ENCODE results near the gene SLC27A4. TPM values are rescaled to one million over a fixed set of nuclear protein-coding genes. Genes with fewer than 3 reads are reported as not detected.

Gene SLC27A4
- total and polyA plus RNA-seq, 2 donors (not counting 1 experiment from before 2014, with no cell fraction given): 10.0 to 12.9 TPM

- Mint-ChIP-seq H3K27ac (no peak overlapping the region), H3K9me3 (ENCODE audit: insufficient read depth) (no peaks in the 10 kb centered on the region), H3K27me3 (no peaks in the 10 kb centered on the region), H3K4me1 (peaks cover 3% of the 10 kb centered on the region), H3K4me3 (no peak overlapping the region)
- Histone ChIP-seq H3K4me1 (ENCODE audit: control insufficient read depth in 2 of 2, insufficient read depth in 2 of 2, low read length in 2 of 2) (no peaks in the 10 kb centered on the region), H3K4me2 (replicated peaks; ENCODE audit: low read depth, low read length, poor library complexity, severe bottlenecking) (no peak overlapping the region), H3K4me3 (ENCODE audit: control extremely low read depth in 1 of 5, extremely low read depth in 1 of 5, insufficient read depth in 1 of 5, low read depth in 2 of 5, low read length in 4 of 5) (no peak overlapping the region), H3K36me3 (replicated peaks in 1 of 2; ENCODE audit: control extremely low read depth in 1 of 2, control insufficient read depth in 1 of 2, extremely low read depth in 1 of 2, insufficient read depth in 2 of 2, low read length in 1 of 2) (no peaks in the 10 kb centered on the region), H3K9me3 (ENCODE audit: control extremely low read depth in 1 of 3, control insufficient read depth in 2 of 3, insufficient read depth in 1 of 3, low read length in 2 of 3) (no peaks in the 10 kb centered on the region), H3K79me2 (ENCODE audit: control insufficient read depth, insufficient read depth, low read length) (no peaks in the 10 kb centered on the region), H2AFZ (ENCODE audit: insufficient read depth, low read depth, low read length, poor library complexity, severe bottlenecking) (no peak overlapping the region), H3K9ac (ENCODE audit: low read length) (no peak overlapping the region), H4K20me1 (ENCODE audit: control insufficient read depth, insufficient read depth, low read length, poor library complexity, severe bottlenecking) (no peaks in the 10 kb centered on the region), H3K27me3 (replicated peaks in 1 of 4; ENCODE audit: control extremely low read depth in 1 of 4, control insufficient read depth in 3 of 4, insufficient read depth in 4 of 4, low read length in 3 of 4) (no peaks in the 10 kb centered on the region), H3K27ac (ENCODE audit: low read length in 2 of 2) (no peak overlapping the region)
- intact Hi-C loops (cut with micrococcal nuclease): no loop called here
- POLR2A ChIA-PET: no interaction called here
- DNase-seq (no peak), ATAC-seq (ENCODE audit: low read depth) (no peak)
- TF ChIP-seq CTCF (IDR thresholded peaks at IDR 0.05): no peak
- TF ChIP-seq EZH2 (IDR thresholded peaks at IDR 0.05; ENCODE audit: borderline replicate concordance, insufficient read depth, low read depth, low read length, poor library complexity, severe bottlenecking): no peak
- CTCF ChIA-PET: interaction anchor here (1.4 kb wide), 1 partner anchor 34 kb away, joined by 4 read pairs; no protein-coding TSS in a partner anchor
- WGBS (ENCODE audit: insufficient coverage): 9% methylated on average over 16 of the region's 19 CpGs
These were observed 56.8 kb downstream of the SLC27A4 start for GRCh38 chr9:128396970-128397613.

GRCh38 chr9:128397831-128398230 lies 57.5 kb downstream of the SLC27A4 start:
- ChIA-PET CTCF (no interaction called here), POLR2A (interaction anchor here (0.7 kb wide), 1 partner anchor 267 kb away, joined by 8 read pairs; no protein-coding TSS in a partner anchor)
- DNase-seq: no peak
- H3K4me3 Mint-ChIP-seq: no peak overlapping the region
- Histone ChIP-seq H3K9ac (ENCODE audit: low read length) (no peak overlapping the region), H3K4me1 (ENCODE audit: control insufficient read depth in 2 of 2, insufficient read depth in 2 of 2, low read length in 2 of 2) (no peaks in the 10 kb centered on the region), H3K27ac (ENCODE audit: low read length in 2 of 2) (no peak overlapping the region), H2AFZ (ENCODE audit: insufficient read depth, low read depth, low read length, poor library complexity, severe bottlenecking) (no peak overlapping the region), H3K4me3 (ENCODE audit: control extremely low read depth in 1 of 5, extremely low read depth in 1 of 5, insufficient read depth in 1 of 5, low read depth in 2 of 5, low read length in 4 of 5) (no peak overlapping the region), H3K79me2 (ENCODE audit: control insufficient read depth, insufficient read depth, low read length) (no peaks in the 10 kb centered on the region), H3K4me2 (replicated peaks; ENCODE audit: low read depth, low read length, poor library complexity, severe bottlenecking) (no peak overlapping the region), H3K9me3 (ENCODE audit: control extremely low read depth in 1 of 3, control insufficient read depth in 2 of 3, insufficient read depth in 1 of 3, low read length in 2 of 3) (no peaks in the 10 kb centered on the region), H3K36me3 (replicated peaks in 1 of 2; ENCODE audit: control extremely low read depth in 1 of 2, control insufficient read depth in 1 of 2, extremely low read depth in 1 of 2, insufficient read depth in 2 of 2, low read length in 1 of 2) (no peaks in the 10 kb centered on the region), H3K27me3 (replicated peaks in 1 of 4; ENCODE audit: control extremely low read depth in 1 of 4, control insufficient read depth in 3 of 4, insufficient read depth in 4 of 4, low read length in 3 of 4) (no peaks in the 10 kb centered on the region), H4K20me1 (ENCODE audit: control insufficient read depth, insufficient read depth, low read length, poor library complexity, severe bottlenecking) (no peaks in the 10 kb centered on the region)
- TF ChIP-seq EZH2 (IDR thresholded peaks at IDR 0.05; ENCODE audit: borderline replicate concordance, insufficient read depth, low read depth, low read length, poor library complexity, severe bottlenecking): no peak
- TF ChIP-seq CTCF (IDR thresholded peaks at IDR 0.05): no peak
- H3K9me3 Mint-ChIP-seq (ENCODE audit: insufficient read depth): no peaks in the 10 kb centered on the region
- no peak overlapping the region for H3K27ac Mint-ChIP-seq
- intact Hi-C loops (cut with micrococcal nuclease): no loop called here
- no peak for ATAC-seq (ENCODE audit: low read depth)
- peaks cover 3% of the 10 kb centered on the region for H3K4me1 Mint-ChIP-seq
- H3K27me3 Mint-ChIP-seq: peaks cover 2% of the 10 kb centered on the region
- 61% methylated on average over 3 of the region's 7 CpGs for WGBS (ENCODE audit: insufficient coverage)
